Kidney (tissue), 14 donors: ENCODE measurements around the gene SLC6A11. TPM values are rescaled to one million over a fixed set of nuclear protein-coding genes. Genes with fewer than 3 reads are reported as not detected.
A peak's percentile ranks its signal among the peaks of the same experiment; 100 is the strongest.

ENCODE experiments used
- DNase-seq, 5 donors: peaks; one replicate each; pipeline ENCODE4 v3.0.0-alpha.2; 2013 to 2020
- FAIRE-seq: peaks from 2 replicates; lab custom pipeline; 2012; peaks lifted over from hg19 to GRCh38; lab: Jason Lieb, UNC
- H3K27ac ChIP-seq, 2 donors: one replicate each; pipeline ENCODE4 v1.7.0; 2013; ENCODE audit warnings: low read depth in 2 of 2, low read length in 2 of 2, inconsistent platforms in 1 of 2
- H3K27me3 ChIP-seq: one replicate; pipeline ENCODE4 v1.7.1; 2013; ENCODE audit warnings: low read length, inconsistent platforms; ENCODE audit not compliant: control insufficient read depth, insufficient read depth
- H3K36me3 ChIP-seq, 3 donors: one replicate each; pipeline versions ENCODE4 v1.7.0 to v1.7.1; 2013; ENCODE audit warnings: low read length in 3 of 3, control low read depth in 1 of 3, inconsistent platforms in 1 of 3; ENCODE audit not compliant: insufficient read depth in 3 of 3, control insufficient read depth in 2 of 3
- H3K4me1 ChIP-seq, 3 donors: one replicate each; pipeline versions ENCODE4 v1.7.0 to v1.7.1; 2013; ENCODE audit warnings: low read length in 3 of 3, inconsistent platforms in 1 of 3, low read depth in 1 of 3; ENCODE audit not compliant: control insufficient read depth in 2 of 3, insufficient read depth in 2 of 3
- H3K4me3 ChIP-seq, 3 donors: one replicate each; pipeline versions ENCODE4 v1.7.0 to v1.8.1; 2013; ENCODE audit warnings: low read length in 3 of 3, control low read depth in 1 of 3, inconsistent platforms in 1 of 3
- H3K9ac ChIP-seq, 3 donors: one replicate each; pipeline versions ENCODE4 v1.7.0 to v1.7.1; 2013; ENCODE audit warnings: low read length in 3 of 3, control low read depth in 1 of 3, inconsistent platforms in 1 of 3
- H3K9me3 ChIP-seq, 3 donors: one replicate each; pipeline versions ENCODE4 v1.7.0 to v1.7.1; 2013; ENCODE audit warnings: low read length in 3 of 3, control low read depth in 1 of 3, inconsistent platforms in 1 of 3; ENCODE audit not compliant: control insufficient read depth in 2 of 3, insufficient read depth in 1 of 3
- intact Hi-C: fragments of 100-400 bp; cut with DNase I; formaldehyde crosslinking; loops from one replicate; pipeline ENCODE4 v1.11.1; 2022
- polyA plus RNA-seq: library from polyadenylated mRNA; stranded (reverse); fragments of 350-450 nt; fragmentation: Illumina TruSeq; extraction: RNeasy Lipid Tissue Mini Kit (QIAGEN cat#74804); gene quantifications from one replicate; pipeline ENCODE4 v1.2.3, GENCODE V29; 2014; ENCODE audit warnings: low read depth, low replicate concordance; ENCODE audit not compliant: insufficient read depth
- total RNA-seq: library from RNA; stranded (reverse); fragmentation: NEBNext Ultra II Directional; extraction: Animal tissue kit (Norgen Biotek cat#: 25700); gene quantifications from one replicate; pipeline ENCODE4 v1.2.1, GENCODE V29; 2021
- TF ChIP-seq, protein P1 (sequence below): IDR thresholded peaks from 3 replicates; pipeline ENCODE4 v1.5.1; 2012; ENCODE audit warnings: mild to moderate bottlenecking, moderate library complexity, borderline replicate concordance; ENCODE audit not compliant: insufficient read depth; ENCODE audit errors: extremely low read depth
- donor health status: control.
- donor health status: control.
- donor health status: control.
- donor health status: control.
- donor health status: control.
- donor health status: DM: yes; HTN: yes; CAD: no.
- donor health status: Normal renal cell carcinoma (clear cell type).

Gene SLC6A11
- total and polyA plus RNA-seq, 2 donors from 2014 or later, result 0.38 TPM; not detected in 1

DNA sequence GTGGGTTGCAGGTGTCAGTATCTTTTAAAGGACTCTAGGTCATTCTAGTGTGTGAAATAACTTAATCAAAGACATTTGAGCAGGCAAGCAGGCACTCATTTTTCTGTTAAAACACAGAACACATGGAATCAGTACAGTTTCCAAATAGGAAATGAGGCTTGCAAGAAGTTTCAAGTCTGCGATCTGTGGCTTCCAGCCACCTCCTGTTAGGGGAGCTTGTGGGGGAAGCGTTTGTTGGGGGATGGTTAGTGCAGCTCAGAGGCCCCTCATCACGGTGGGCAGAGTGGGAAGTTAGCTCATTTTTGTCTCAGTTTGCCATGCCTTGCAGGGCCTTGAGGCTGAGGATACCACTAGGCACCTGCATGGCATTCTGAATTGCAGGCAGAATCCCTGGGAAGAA, 59.9 kb downstream of the SLC6A11 start:
- Histone ChIP-seq H3K4me3 (no peak overlapping the region), H3K4me1 (no peaks in the 10 kb centered on the region), H3K27me3 (no peaks in the 10 kb centered on the region), H3K36me3 (no peaks in the 10 kb centered on the region), H3K27ac (no peak overlapping the region), H3K9me3 (no peaks in the 10 kb centered on the region), H3K9ac (no peak overlapping the region)
- FAIRE-seq (no peak), DNase-seq (no peak)
- TF ChIP-seq, protein P1, sequence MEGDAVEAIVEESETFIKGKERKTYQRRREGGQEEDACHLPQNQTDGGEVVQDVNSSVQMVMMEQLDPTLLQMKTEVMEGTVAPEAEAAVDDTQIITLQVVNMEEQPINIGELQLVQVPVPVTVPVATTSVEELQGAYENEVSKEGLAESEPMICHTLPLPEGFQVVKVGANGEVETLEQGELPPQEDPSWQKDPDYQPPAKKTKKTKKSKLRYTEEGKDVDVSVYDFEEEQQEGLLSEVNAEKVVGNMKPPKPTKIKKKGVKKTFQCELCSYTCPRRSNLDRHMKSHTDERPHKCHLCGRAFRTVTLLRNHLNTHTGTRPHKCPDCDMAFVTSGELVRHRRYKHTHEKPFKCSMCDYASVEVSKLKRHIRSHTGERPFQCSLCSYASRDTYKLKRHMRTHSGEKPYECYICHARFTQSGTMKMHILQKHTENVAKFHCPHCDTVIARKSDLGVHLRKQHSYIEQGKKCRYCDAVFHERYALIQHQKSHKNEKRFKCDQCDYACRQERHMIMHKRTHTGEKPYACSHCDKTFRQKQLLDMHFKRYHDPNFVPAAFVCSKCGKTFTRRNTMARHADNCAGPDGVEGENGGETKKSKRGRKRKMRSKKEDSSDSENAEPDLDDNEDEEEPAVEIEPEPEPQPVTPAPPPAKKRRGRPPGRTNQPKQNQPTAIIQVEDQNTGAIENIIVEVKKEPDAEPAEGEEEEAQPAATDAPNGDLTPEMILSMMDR, result no peak
- intact Hi-C loops, result no loop called here

DNA sequence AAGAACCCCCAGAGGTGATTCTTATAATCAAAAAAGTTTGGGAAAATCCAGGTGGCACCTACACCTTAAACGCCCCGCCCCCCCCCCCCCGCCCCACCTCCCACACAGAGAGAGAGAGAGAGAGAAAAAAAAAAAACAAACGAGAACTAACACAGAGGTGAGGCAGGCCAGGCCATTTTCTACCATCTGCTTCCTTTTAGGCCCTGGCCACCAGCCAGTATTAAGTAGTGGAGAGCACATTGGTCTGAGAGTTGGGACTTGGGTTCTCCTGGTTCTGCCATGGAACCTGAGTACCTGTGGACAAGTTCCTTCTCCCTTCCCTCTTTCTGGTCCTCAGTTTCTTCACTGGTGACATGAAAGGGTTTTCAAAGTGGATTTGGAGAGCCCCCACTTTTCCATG, 60.6 kb downstream of the SLC6A11 start:
- H3K36me3 ChIP-seq, result no peaks in the 10 kb centered on the region
- intact Hi-C loops, result no loop called here
- TF ChIP-seq, protein P1, result no peak
- H3K27ac ChIP-seq, result no peak overlapping the region
- H3K9ac ChIP-seq, result no peak overlapping the region
- no peaks in the 10 kb centered on the region for H3K9me3 ChIP-seq
- no peaks in the 10 kb centered on the region for H3K4me1 ChIP-seq
- FAIRE-seq, result no peak
- DNase-seq, result no peak
- no peak overlapping the region for H3K4me3 ChIP-seq
- H3K27me3 ChIP-seq, result no peaks in the 10 kb centered on the region

DNA sequence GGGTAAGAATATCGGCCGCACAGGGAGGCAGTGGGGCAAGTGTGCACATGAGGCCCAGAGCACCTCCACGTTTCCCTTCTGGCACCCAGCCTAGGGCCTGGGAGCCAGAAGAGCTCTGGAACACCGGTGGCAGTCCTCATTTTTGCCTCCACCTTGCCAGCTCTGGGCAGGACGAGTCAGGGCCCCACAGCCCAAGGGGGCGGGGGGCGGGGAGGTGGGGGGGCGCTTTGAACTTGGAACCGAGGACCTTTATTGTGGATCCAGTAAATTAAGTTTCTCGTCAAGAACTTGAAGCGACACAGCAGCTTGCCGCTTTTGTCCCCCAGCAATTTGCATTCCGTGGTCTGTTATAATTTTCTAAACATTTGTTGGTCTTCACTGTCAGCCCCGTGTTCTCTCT, 66.8 kb downstream of the SLC6A11 start:
- TF ChIP-seq, protein P1, result no peak
- H3K9ac ChIP-seq, result no peak overlapping the region
- no peaks in the 10 kb centered on the region for H3K9me3 ChIP-seq
- no peak overlapping the region for H3K4me3 ChIP-seq
- H3K4me1 ChIP-seq, result no peaks in the 10 kb centered on the region
- intact Hi-C loops, result no loop called here
- no peaks in the 10 kb centered on the region for H3K27me3 ChIP-seq
- FAIRE-seq (no peak), DNase-seq (no peak)
- no peak overlapping the region for H3K27ac ChIP-seq
- H3K36me3 ChIP-seq, result no peaks in the 10 kb centered on the region

DNA sequence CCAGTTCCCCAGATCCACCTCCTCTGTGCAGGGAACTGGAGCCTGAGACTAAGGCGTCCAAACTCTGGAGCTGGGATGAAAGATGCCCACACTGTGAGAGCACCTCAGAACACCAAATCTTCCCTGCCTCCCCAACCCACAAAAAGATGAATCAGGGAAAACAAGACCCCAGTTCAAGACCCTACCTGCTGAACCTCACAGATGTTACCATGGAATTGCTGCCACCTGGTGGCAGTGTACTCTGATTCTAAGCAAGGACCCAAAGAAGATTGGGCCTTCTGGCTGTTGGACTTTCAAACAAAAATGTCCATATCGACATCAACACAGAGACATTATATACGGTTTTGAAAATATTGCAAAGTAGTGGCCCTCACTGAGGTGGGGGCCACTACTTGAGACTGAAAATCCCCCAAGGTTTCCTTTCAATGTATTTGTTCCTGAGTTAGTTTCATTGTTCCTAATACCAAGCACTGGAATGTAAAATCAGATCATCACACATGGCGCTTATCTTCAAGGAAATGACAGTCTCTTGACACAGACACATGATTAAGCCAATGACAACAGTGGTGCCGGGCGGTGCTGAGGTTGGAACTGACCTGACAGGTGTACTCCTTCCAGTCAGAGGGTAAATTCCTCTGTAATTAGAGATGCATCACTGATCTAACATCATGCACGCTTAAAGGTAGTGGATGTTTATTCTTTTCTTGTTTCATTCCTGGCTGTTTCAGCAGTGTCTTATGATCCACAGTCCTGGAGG, 67.6 kb downstream of the SLC6A11 start:
- TF ChIP-seq, protein P1, result no peak
- intact Hi-C loops, result no loop called here
- no peak overlapping the region for H3K4me3 ChIP-seq
- peak in 1 of 5 donors; percentile 7 for DNase-seq
- H3K9ac ChIP-seq, result no peak overlapping the region
- H3K27me3 ChIP-seq, result no peaks in the 10 kb centered on the region
- no peaks in the 10 kb centered on the region for H3K36me3 ChIP-seq
- H3K4me1 ChIP-seq, result no peaks in the 10 kb centered on the region
- no peak overlapping the region for H3K27ac ChIP-seq
- no peaks in the 10 kb centered on the region for H3K9me3 ChIP-seq
- no peak for FAIRE-seq
